SJCRH30 (cell line): ENCODE measurements around the gene INTS2. TPM values are rescaled to one million over a fixed set of nuclear protein-coding genes. Genes with fewer than 3 reads are reported as not detected.
"Not testable (repeated sequence)": the region's sequence is repeated elsewhere in the genome, so short reads cannot be mapped to it uniquely, and the experiment has no call there.

Experiments
- DNase-seq, 2 experiments: peaks; one replicate each; pipeline ENCODE4 v3.0.0-alpha.2; 2015 to 2020
- H3K27ac ChIP-seq: fragments of 250-450 bp; sonication (Bioruptor Pico); 2 replicates; pipeline ENCODE4 v1.5.1; 2020; ENCODE audit warnings: mild to moderate bottlenecking, moderate library complexity
- H3K27me3 ChIP-seq: fragments of 250-450 bp; sonication (Bioruptor Pico); 2 replicates; pipeline ENCODE4 v1.5.1; 2020; ENCODE audit warnings: mild to moderate bottlenecking, moderate library complexity
- H3K36me3 ChIP-seq: fragments of 250-450 bp; sonication (Bioruptor Pico); 2 replicates; pipeline ENCODE4 v1.5.1; 2020; ENCODE audit warnings: mild to moderate bottlenecking, moderate library complexity
- H3K4me1 ChIP-seq: fragments of 250-450 bp; sonication (Bioruptor Pico); 2 replicates; pipeline ENCODE4 v1.5.1; 2020; ENCODE audit warnings: mild to moderate bottlenecking, moderate library complexity
- H3K4me3 ChIP-seq: fragments of 250-450 bp; sonication (Bioruptor Pico); 2 replicates; pipeline ENCODE4 v1.5.1; 2020; ENCODE audit warnings: mild to moderate bottlenecking, moderate library complexity
- H3K9me3 ChIP-seq: fragments of 250-450 bp; sonication (Bioruptor Pico); replicated peaks from 2 replicates; pipeline ENCODE4 v1.5.1; 2020; ENCODE audit warnings: mild to moderate bottlenecking, moderate library complexity
- total RNA-seq: library from RNA; depleted of rRNA; stranded (reverse); fragments of >200 nt; shearing (Covaris generic); gene quantifications from 2 replicates; pipeline ENCODE4 v1.2.3, GENCODE V29; 2014

INTS2 gene
- total RNA-seq, 1 experiment from 2014 or later = 32.8 TPM

- DNase-seq = no peak
- Histone ChIP-seq H3K4me3 (no peak overlapping the region), H3K27ac (no peak overlapping the region), H3K9me3 (peaks cover 6% of the 10 kb centered on the region; the same call in 1 of the 2 replicates), H3K27me3 (no peaks in the 10 kb centered on the region), H3K36me3 (peaks cover 51% of the 10 kb centered on the region), H3K4me1 (no peaks in the 10 kb centered on the region)
These were observed 99.1 kb downstream of the INTS2 start for GRCh38 chr17:61828694-61829093.

DNA sequence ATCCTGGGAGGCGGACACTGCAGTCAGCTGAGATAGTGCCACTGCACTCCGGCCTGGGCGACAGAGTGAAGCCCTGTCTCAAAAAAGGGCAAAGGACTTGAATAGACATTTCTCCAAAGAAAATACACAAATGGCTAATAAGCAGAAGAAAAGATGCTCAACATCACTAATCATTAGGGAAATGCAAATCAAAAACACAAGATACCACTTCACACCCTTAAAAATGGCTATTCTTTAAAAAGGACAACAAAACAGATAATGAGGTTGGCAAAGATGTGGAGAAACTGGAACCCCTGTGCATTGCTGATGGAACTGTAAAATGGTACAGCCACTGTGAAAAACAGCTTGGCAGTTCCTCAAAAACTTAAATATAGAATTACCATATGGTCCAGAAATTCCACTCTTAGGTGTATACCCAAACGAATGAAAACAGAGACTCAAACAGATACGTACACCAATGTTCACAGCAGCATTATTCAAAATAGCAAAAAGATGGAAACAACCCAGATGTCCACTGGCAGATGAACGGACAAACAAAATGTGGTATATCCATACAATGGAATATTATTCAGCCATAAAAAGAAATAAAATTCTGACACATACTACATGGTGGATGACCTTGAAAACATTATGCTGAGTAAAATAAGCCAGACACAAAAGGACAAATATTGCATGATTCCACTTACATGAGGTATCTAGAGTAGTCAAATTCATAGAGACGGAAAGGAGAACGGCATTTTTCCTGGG lies 100.0 kb downstream of the INTS2 start:
- Histone ChIP-seq H3K27ac (no peak overlapping the region), H3K36me3 (peaks cover 51% of the 10 kb centered on the region)

DNA sequence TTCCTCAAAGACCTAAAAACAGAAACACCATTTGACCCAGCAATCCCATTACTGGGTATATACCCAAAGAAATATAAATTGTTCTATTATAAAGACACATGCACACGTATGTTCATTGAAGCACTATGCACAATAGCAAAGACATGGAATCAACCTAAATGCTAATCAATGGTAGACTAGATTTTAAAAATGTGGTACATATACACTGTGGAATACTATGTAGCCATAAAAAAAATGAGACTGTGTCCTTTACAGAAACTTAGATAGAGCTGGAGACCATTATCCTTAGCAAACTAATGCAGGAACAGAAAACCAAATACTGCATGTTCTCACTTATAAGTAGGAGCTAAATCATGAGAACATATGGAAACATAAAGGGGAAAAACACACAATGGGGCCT lies 100.9 kb downstream of the INTS2 start:
- not testable (repeated sequence) for DNase-seq, H3K4me3 ChIP-seq, H3K27me3 ChIP-seq, H3K4me1 ChIP-seq, H3K9me3 ChIP-seq, H3K27ac ChIP-seq
- H3K36me3 ChIP-seq = peaks cover 46% of the 10 kb centered on the region

More for the DNA sequence above, 100.0 kb downstream of the INTS2 start:
- no peaks in the 10 kb centered on the region for H3K4me1 ChIP-seq
- peaks cover 6% of the 10 kb centered on the region; the same call in 1 of the 2 replicates for H3K9me3 ChIP-seq
- no peak for DNase-seq
- H3K27me3 ChIP-seq = no peaks in the 10 kb centered on the region
- no peak overlapping the region for H3K4me3 ChIP-seq

DNA sequence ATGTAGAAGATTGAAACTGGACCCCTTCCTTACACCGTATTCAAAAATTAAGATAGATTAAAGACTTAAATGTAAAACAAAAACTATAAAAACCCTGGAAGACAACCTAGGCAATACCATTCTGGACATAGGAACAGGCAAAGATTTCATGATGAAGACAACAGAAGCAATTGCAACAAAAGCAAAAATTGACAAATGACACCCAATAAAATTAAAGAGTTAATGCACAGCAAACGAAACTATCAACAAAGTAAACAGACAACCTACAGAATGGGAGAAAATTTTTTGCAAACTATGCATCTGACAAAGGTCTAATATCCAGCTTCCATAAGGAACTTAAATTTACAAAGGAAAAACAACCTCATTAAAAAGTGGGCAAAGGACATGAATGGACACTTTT lies 101.6 kb downstream of the INTS2 start:
- not testable (repeated sequence) for H3K27me3 ChIP-seq, H3K9me3 ChIP-seq, DNase-seq, H3K4me1 ChIP-seq, H3K27ac ChIP-seq, H3K4me3 ChIP-seq
- peaks cover 48% of the 10 kb centered on the region for H3K36me3 ChIP-seq

GRCh38 chr17:61825448-61826137 lies 102.2 kb downstream of the INTS2 start:
- Histone ChIP-seq H3K27ac (no peak overlapping the region), H3K27me3 (no peaks in the 10 kb centered on the region), H3K36me3 (peaks cover 50% of the 10 kb centered on the region), H3K9me3 (peaks cover 6% of the 10 kb centered on the region; the same call in 1 of the 2 replicates), H3K4me1 (no peaks in the 10 kb centered on the region), H3K4me3 (no peak overlapping the region)
- DNase-seq = no peak

DNA sequence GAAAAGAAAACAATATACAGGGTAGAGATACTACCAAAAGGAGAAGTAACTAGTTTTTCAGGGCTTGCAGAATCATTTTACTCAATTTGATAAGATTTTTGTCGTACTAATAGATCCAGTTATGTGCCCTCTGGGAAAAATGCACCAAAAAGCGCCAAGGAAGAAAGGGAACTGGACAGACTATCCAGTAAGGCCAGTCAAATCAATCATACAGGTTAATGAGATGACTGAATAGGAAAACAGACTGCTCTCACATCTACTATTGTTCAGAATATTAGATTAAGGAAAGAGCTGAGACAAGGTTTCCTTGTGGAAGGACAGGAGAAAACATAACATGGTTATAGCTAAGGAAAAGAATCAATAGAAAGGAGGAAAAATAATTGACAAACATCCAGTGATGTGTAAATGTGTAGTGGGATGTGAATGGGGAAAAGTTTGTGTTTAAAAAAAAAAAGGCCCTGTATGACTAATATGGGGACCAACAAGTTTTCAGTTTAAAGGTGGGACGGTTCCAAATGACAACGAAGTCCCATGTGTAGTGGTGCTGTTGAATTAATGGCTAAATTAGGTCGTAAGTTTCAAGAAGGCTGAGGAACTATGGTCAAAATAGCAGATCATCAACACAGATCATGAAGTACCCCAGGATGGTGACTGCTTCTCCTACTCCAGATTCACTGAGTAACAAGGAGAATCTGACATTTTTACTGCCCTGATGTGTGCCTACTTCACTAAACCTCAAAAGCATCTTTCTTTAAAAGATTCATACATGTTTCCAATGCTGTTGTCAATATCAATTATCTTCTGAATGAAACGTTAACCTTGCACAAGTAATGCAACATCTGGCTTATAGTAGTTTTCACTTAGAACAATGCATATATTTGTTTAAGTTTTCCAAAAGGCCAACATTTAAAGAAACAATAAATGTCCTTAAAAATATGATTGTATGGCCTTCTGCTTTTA lies 105.2 kb downstream of the INTS2 start:
- no peaks in the 10 kb centered on the region for H3K27me3 ChIP-seq
- no peaks in the 10 kb centered on the region for H3K4me1 ChIP-seq
- H3K36me3 ChIP-seq = peaks cover 48% of the 10 kb centered on the region
- no peak overlapping the region for H3K4me3 ChIP-seq
- no peak for DNase-seq
- no peak overlapping the region for H3K27ac ChIP-seq
- peaks cover 4% of the 10 kb centered on the region; the same call in 1 of the 2 replicates for H3K9me3 ChIP-seq

DNA sequence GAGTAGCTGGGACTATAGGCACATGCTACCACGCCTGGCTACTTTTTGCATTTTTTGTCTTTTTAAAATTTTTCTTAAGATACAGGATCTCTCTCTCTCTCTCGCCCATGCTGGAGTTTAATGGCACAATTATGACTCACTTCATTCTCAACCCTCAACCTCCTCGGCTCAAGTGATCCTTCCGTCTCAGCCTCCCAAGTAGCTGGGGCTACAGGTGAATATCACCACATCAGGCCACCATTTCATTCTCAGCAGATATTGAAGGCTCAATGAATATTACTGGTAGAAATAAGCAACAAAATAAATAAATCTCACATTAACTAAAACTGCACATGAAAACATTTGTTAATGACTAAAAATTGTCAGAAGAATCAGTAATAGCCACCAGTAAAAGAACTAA lies 106.1 kb downstream of the INTS2 start:
- no peak overlapping the region for H3K4me3 ChIP-seq
- peaks cover 39% of the 10 kb centered on the region for H3K36me3 ChIP-seq
- H3K27ac ChIP-seq = no peak overlapping the region
- no peak for DNase-seq
- no peaks in the 10 kb centered on the region for H3K4me1 ChIP-seq
- no peaks in the 10 kb centered on the region; the same call in 1 of the 2 replicates for H3K9me3 ChIP-seq
- no peaks in the 10 kb centered on the region for H3K27me3 ChIP-seq

- not testable (repeated sequence) for H3K4me3 ChIP-seq, H3K27me3 ChIP-seq, H3K9me3 ChIP-seq, H3K27ac ChIP-seq, DNase-seq, H3K4me1 ChIP-seq
- peaks cover 35% of the 10 kb centered on the region for H3K36me3 ChIP-seq
These were observed 108.5 kb downstream of the INTS2 start for GRCh38 chr17:61819265-61819664.

- no peaks in the 10 kb centered on the region for H3K4me1 ChIP-seq
- DNase-seq = no peak
- peaks cover 39% of the 10 kb centered on the region for H3K36me3 ChIP-seq
- H3K27me3 ChIP-seq = no peaks in the 10 kb centered on the region
- no peak overlapping the region for H3K27ac ChIP-seq
- H3K9me3 ChIP-seq = no peaks in the 10 kb centered on the region; the same call in 1 of the 2 replicates
- no peak overlapping the region for H3K4me3 ChIP-seq
These were observed 109.6 kb downstream of the INTS2 start for GRCh38 chr17:61818225-61818624.

DNA sequence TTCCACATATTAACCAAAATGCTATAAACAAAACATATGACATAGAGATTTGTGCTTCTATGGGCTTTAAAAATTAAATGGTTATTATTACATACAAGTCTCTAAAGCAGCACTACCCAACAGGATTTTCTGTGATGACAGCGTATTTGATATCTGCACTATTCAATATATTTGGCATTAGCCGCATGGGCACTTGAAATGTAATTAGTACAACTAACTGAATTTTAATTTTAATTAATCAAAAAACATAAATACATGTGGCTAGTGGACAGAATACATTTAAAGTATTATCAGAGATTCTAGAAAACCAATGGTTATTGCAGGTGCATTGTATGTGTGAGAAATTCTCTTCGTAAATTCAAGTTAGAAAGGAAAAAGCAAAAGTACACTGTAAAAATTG lies 110.3 kb downstream of the INTS2 start:
- DNase-seq = no peak
- H3K27ac ChIP-seq = no peak overlapping the region
- H3K4me1 ChIP-seq = no peaks in the 10 kb centered on the region
- H3K9me3 ChIP-seq = no peaks in the 10 kb centered on the region; the same call in 1 of the 2 replicates
- H3K4me3 ChIP-seq = no peak overlapping the region
- peaks cover 40% of the 10 kb centered on the region for H3K36me3 ChIP-seq
- H3K27me3 ChIP-seq = no peaks in the 10 kb centered on the region

DNA sequence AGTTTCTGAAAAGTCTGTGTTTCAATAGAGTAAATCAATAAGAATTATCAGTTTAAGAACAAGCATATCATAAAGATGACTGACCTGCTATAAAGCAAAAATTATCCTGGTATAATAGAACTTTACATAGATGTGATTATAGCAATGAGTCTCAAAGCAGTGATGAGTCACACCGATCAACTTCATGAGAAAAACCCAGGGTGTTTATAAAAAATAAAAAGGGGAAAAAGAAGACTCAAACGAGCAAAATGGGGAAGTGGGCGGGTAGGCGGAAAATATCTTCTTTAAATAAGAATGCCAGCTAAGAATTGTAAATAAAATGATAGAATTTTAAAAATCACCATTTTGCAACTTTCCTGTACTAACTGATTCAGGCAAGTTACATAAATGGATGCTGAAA lies 111.2 kb downstream of the INTS2 start:
- no peak for DNase-seq
- Histone ChIP-seq H3K9me3 (no peaks in the 10 kb centered on the region; the same call in 1 of the 2 replicates), H3K36me3 (peaks cover 35% of the 10 kb centered on the region), H3K4me1 (no peaks in the 10 kb centered on the region), H3K27me3 (no peaks in the 10 kb centered on the region), H3K27ac (no peak overlapping the region), H3K4me3 (no peak overlapping the region)

- Histone ChIP-seq H3K4me1 (no peaks in the 10 kb centered on the region), H3K36me3 (peaks cover 35% of the 10 kb centered on the region), H3K9me3 (no peaks in the 10 kb centered on the region), H3K27me3 (no peaks in the 10 kb centered on the region), H3K4me3 (no peak overlapping the region), H3K27ac (no peak overlapping the region)
- DNase-seq = no peak
These were observed 111.8 kb downstream of the INTS2 start for GRCh38 chr17:61815863-61816503.
